GM21723 (cell line): ENCODE measurements around the gene BORCS6.
A peak's percentile ranks its signal among the peaks of the same experiment; 100 is the strongest.

Experiments used
- ATAC-seq: cut with Tn5 transposase; IDR thresholded peaks from one replicate; pipeline ENCODE4 v1.9.1; 2021; ENCODE audit warnings: mild to moderate bottlenecking, moderate library complexity; ENCODE audit not compliant: unreplicated experiment

Gene BORCS6

GRCh38 chr17:8212312-8213180 is 22.6 kb upstream of the BORCS6 start:
- ATAC-seq: no peak

GRCh38 chr17:8210761-8211458 is 20.9 kb upstream of the BORCS6 start:
- no peak for ATAC-seq

GRCh38 chr17:8209907-8210760 is 20.2 kb upstream of the BORCS6 start, which contains the start of gene AURKB:
Gene AURKB (minus strand): TSS chr17:8210575. CDS start chr17:8210224, 351 bp downstream.
- ATAC-seq: peak; percentile 78

- no peak for ATAC-seq
Observed at GRCh38 chr17:8206536-8206935, 16.6 kb upstream of the BORCS6 start.

GRCh38 chr17:8204761-8205555 is 15.0 kb upstream of the BORCS6 start:
- ATAC-seq: no peak

- ATAC-seq: no peak
Observed at GRCh38 chr17:8192070-8192815, 2.3 kb upstream of the BORCS6 start.

GRCh38 chr17:8190506-8190905 is 526 bp upstream of the BORCS6 start:
- no peak for ATAC-seq

- ATAC-seq: peak; percentile 1
Observed at GRCh38 chr17:8189041-8189710, 804 bp downstream of the BORCS6 start.

- ATAC-seq: no peak
Observed at GRCh38 chr17:8188263-8188839, 1.6 kb downstream of the BORCS6 start.

- peak; percentile 9 for ATAC-seq
Observed at GRCh38 chr17:8187517-8188262, 2.3 kb downstream of the BORCS6 start.

- peak; percentile 36 for ATAC-seq
Observed at GRCh38 chr17:8186787-8187516, 3.0 kb downstream of the BORCS6 start.

GRCh38 chr17:8186446-8186786 is 3.6 kb downstream of the BORCS6 start:
- ATAC-seq: no peak

- peak; percentile 23 for ATAC-seq
Observed at GRCh38 chr17:8185582-8186445, 4.2 kb downstream of the BORCS6 start.

GRCh38 chr17:8176998-8177731 is 12.8 kb downstream of the BORCS6 start:
- no peak for ATAC-seq

- ATAC-seq: peak; percentile 55
Observed at GRCh38 chr17:8176197-8176940, 13.6 kb downstream of the BORCS6 start, which contains the start of gene TMEM107. Gene TMEM107 (minus strand): TSS chr17:8176380. CDS start chr17:8176286, 94 bp downstream.
